Activated CD8-positive, alpha-beta memory T cell treated with anti-CD3 and anti-CD28 coated beads for 36 hours (primary cell): ENCODE results near the gene ZC3H6. TPM values are rescaled to one million over a fixed set of nuclear protein-coding genes. Genes with fewer than 3 reads are reported as not detected.
"Not testable (repeated sequence)": the region's sequence is repeated elsewhere in the genome, so short reads cannot be mapped to it uniquely, and the experiment has no call there.

ENCODE experiments used
- CTCF ChIA-PET: fragments of 350-600 bp; sonication (Branson Sonifier 250); formaldehyde crosslinking; loops from one replicate; lab custom pipeline; 2021; ENCODE audit warnings: antibody characterized with exemption; lab: Charles Lee
- POLR2A ChIA-PET: fragments of 350-600 bp; sonication (Branson Sonifier 250); formaldehyde crosslinking; loops from one replicate; lab custom pipeline; 2021; ENCODE audit warnings: antibody characterized with exemption; lab: Charles Lee
- total RNA-seq, 2 experiments: library from RNA; stranded (reverse); gene quantifications; one replicate each; pipeline ENCODE4 v1.2.3, GENCODE V29; 2021

Gene ZC3H6
- total RNA-seq, 2 experiments from 2014 or later: 3.3 to 3.8 TPM

GRCh38 chr2:112311932-112312331 lies 36.5 kb downstream of the ZC3H6 start:
- POLR2A ChIA-PET: interaction anchor here (0.5 kb wide), 1 partner anchor 124 kb away, joined by 4 read pairs; no protein-coding TSS in a partner anchor
- CTCF ChIA-PET: no interaction called here

GRCh38 chr2:112312821-112313220 lies 37.4 kb downstream of the ZC3H6 start:
- ChIA-PET POLR2A (no interaction called here), CTCF (no interaction called here)

- ChIA-PET CTCF (no interaction called here), POLR2A (no interaction called here)
Measured at GRCh38 chr2:112314856-112315255, 39.5 kb downstream of the ZC3H6 start.

GRCh38 chr2:112317303-112318158 lies 42.1 kb downstream of the ZC3H6 start:
- CTCF ChIA-PET: no interaction called here
- POLR2A ChIA-PET: interaction anchor here (0.7 kb wide), 1 partner anchor 389 kb away, joined by 4 read pairs; no protein-coding TSS in a partner anchor

- ChIA-PET CTCF (no interaction called here), POLR2A (no interaction called here)
Measured at GRCh38 chr2:112318515-112318914, 43.1 kb downstream of the ZC3H6 start.

- ChIA-PET CTCF (no interaction called here), POLR2A (no interaction called here)
Measured at GRCh38 chr2:112321375-112322320, 46.3 kb downstream of the ZC3H6 start.

- ChIA-PET POLR2A (no interaction called here), CTCF (no interaction called here)
Measured at GRCh38 chr2:112322919-112323318, 47.5 kb downstream of the ZC3H6 start.

- POLR2A ChIA-PET: no interaction called here
- CTCF ChIA-PET: no interaction called here
Measured at GRCh38 chr2:112332123-112332696, 56.8 kb downstream of the ZC3H6 start.

GRCh38 chr2:112335600-112335999 lies 60.2 kb downstream of the ZC3H6 start:
- ChIA-PET POLR2A (interaction anchor here (0.6 kb wide), 1 partner anchor 58 kb away, joined by 6 read pairs; no protein-coding TSS in a partner anchor), CTCF (no interaction called here)

GRCh38 chr2:112339986-112340385 lies 64.6 kb downstream of the ZC3H6 start:
- POLR2A ChIA-PET: no interaction called here
- CTCF ChIA-PET: no interaction called here

- ChIA-PET POLR2A (no interaction called here), CTCF (interaction anchor here (0.6 kb wide), 1 partner anchor 664 kb away, joined by 3 read pairs; no protein-coding TSS in a partner anchor)
Measured at GRCh38 chr2:112340475-112341267, 65.3 kb downstream of the ZC3H6 start.

GRCh38 chr2:112342067-112342550 lies 66.7 kb downstream of the ZC3H6 start:
- ChIA-PET POLR2A (no interaction called here), CTCF (no interaction called here)

GRCh38 chr2:112343827-112344585 lies 68.6 kb downstream of the ZC3H6 start:
- ChIA-PET CTCF (no interaction called here), POLR2A (no interaction called here)

GRCh38 chr2:112345030-112346027 lies 69.9 kb downstream of the ZC3H6 start:
- POLR2A ChIA-PET: no interaction called here
- CTCF ChIA-PET: no interaction called here

GRCh38 chr2:112352292-112352691 lies 76.9 kb downstream of the ZC3H6 start:
- POLR2A ChIA-PET: not testable (repeated sequence)

GRCh38 chr2:112352809-112353603 lies 77.6 kb downstream of the ZC3H6 start:
- POLR2A ChIA-PET, CTCF ChIA-PET: not testable (repeated sequence)

More at GRCh38 chr2:112352292-112352691, 76.9 kb downstream of the ZC3H6 start:
- CTCF ChIA-PET: not testable (repeated sequence)
